ENCODE data around the gene AKT2.
"Not testable (repeated sequence)": the region's sequence is repeated elsewhere in the genome, so short reads cannot be mapped to it uniquely, and the experiment has no call there.

AKT2 gene

GRCh38 chr19:40232949-40233810, 52.0 kb downstream of the AKT2 start:
- DNase-seq, result no peak

- no peak for DNase-seq
Measured at GRCh38 chr19:40232479-40232878, 52.7 kb downstream of the AKT2 start.

GRCh38 chr19:40231544-40232424, 53.4 kb downstream of the AKT2 start:
- no peak for DNase-seq

- DNase-seq, result no peak
Measured at GRCh38 chr19:40231057-40231456, 54.1 kb downstream of the AKT2 start.

- no peak for DNase-seq
Measured at GRCh38 chr19:40229926-40230417, 55.2 kb downstream of the AKT2 start.

- no peak for DNase-seq
Measured at GRCh38 chr19:40229484-40229883, 55.7 kb downstream of the AKT2 start.

GRCh38 chr19:40228863-40229262, 56.3 kb downstream of the AKT2 start:
- DNase-seq, result no peak

- no peak for DNase-seq
Measured at GRCh38 chr19:40228346-40228745, 56.8 kb downstream of the AKT2 start.

GRCh38 chr19:40225440-40226305, 59.5 kb downstream of the AKT2 start:
- DNase-seq, result no peak

GRCh38 chr19:40224342-40225150, 60.6 kb downstream of the AKT2 start:
- DNase-seq, result no peak

- DNase-seq, result no peak
Measured at GRCh38 chr19:40223135-40223822, 61.9 kb downstream of the AKT2 start.

GRCh38 chr19:40221858-40222619, 63.1 kb downstream of the AKT2 start:
- peak; percentile 65 for DNase-seq

GRCh38 chr19:40220674-40221073, 64.5 kb downstream of the AKT2 start:
- DNase-seq, result no peak

GRCh38 chr19:40219721-40220276, 65.3 kb downstream of the AKT2 start:
- no peak for DNase-seq

GRCh38 chr19:40219029-40219428, 66.1 kb downstream of the AKT2 start:
- not testable (repeated sequence) for DNase-seq

- peak; percentile 46 for DNase-seq
Measured at GRCh38 chr19:40217934-40218890, 66.9 kb downstream of the AKT2 start, which contains the start of gene TTC9B. TTC9B (minus strand) TSS chr19:40218384; CDS start chr19:40218381, 3 bp downstream.

- DNase-seq, result no peak
Measured at GRCh38 chr19:40217027-40217810, 67.9 kb downstream of the AKT2 start.

- no peak for DNase-seq
Measured at GRCh38 chr19:40216777-40217026, 68.4 kb downstream of the AKT2 start.
